Retinal pigment epithelial cell (primary cell): Measurements from ENCODE around the gene ANKZF1.

ENCODE experiments used
- DNase-seq: peaks from one replicate; pipeline ENCODE4 v3.0.0-alpha.2; 2010; ENCODE audit warnings: low read depth
- H3K4me3 ChIP-seq: 2 replicates; pipeline ENCODE4 v1.5.1; 2011; ENCODE audit warnings: mild to moderate bottlenecking, low read length, control low read depth, moderate library complexity
- CTCF ChIP-seq: conservative IDR thresholded peaks from 2 replicates; pipeline ENCODE4 v1.5.1; 2011; ENCODE audit warnings: low read depth, low read length, control low read depth, inconsistent platforms

The ANKZF1 gene

GRCh38 chr2:219229305-219230058 lies at the start of gene ANKZF1, which contains the start of gene ATG9A:
TSS of gene ANKZF1 (plus strand) at chr2:219229806. CDS start at chr2:219230258, 452 bp downstream.
TSS of gene ATG9A (minus strand) at chr2:219229636. CDS start at chr2:219228024, 1,612 bp downstream.
- no peak for TF ChIP-seq CTCF
- peak; percentile 97 for DNase-seq
- H3K4me3 ChIP-seq, result peak within 1 kb of the TSS; percentile 87

GRCh38 chr2:219180961-219181360 lies 48.6 kb upstream of the ANKZF1 start:
- TF ChIP-seq CTCF, result no peak
- no peak for DNase-seq
- no peak overlapping the region for H3K4me3 ChIP-seq

- no peak for DNase-seq
- no peak for TF ChIP-seq CTCF
- no peak overlapping the region for H3K4me3 ChIP-seq
Observed at GRCh38 chr2:219181531-219181930, 48.1 kb upstream of the ANKZF1 start.

- no peak for DNase-seq
- no peak overlapping the region for H3K4me3 ChIP-seq
- TF ChIP-seq CTCF, result no peak
Observed at GRCh38 chr2:219182331-219183150, 47.1 kb upstream of the ANKZF1 start.

- DNase-seq, result no peak
- H3K4me3 ChIP-seq, result no peak overlapping the region
- no peak for TF ChIP-seq CTCF
Observed at GRCh38 chr2:219183151-219183772, 46.3 kb upstream of the ANKZF1 start.

GRCh38 chr2:219184121-219184520 lies 45.5 kb upstream of the ANKZF1 start:
- H3K4me3 ChIP-seq, result no peak overlapping the region
- no peak for DNase-seq
- TF ChIP-seq CTCF, result no peak
